Ishikawa (cell line): ENCODE measurements around the gene CLASP1.

Experiments used
- CEBPB ChIP-seq: IDR thresholded peaks from 2 replicates; pipeline ENCODE4 v1.6.1; 2012
- CREB1 ChIP-seq: IDR thresholded peaks from 2 replicates; pipeline ENCODE4 v1.6.1; 2012; ENCODE audit warnings: low read depth
- EGR1 ChIP-seq: IDR thresholded peaks from 2 replicates; pipeline ENCODE4 v1.6.1; 2012
- EP300 ChIP-seq: IDR thresholded peaks from 2 replicates; pipeline ENCODE4 v1.6.1; 2012; ENCODE audit warnings: borderline replicate concordance
- FOXM1 ChIP-seq: IDR thresholded peaks from 2 replicates; pipeline ENCODE4 v1.6.1; 2012; ENCODE audit warnings: low read depth, borderline replicate concordance
- NFIC ChIP-seq: IDR thresholded peaks from 2 replicates; pipeline ENCODE4 v1.6.1; 2012
- RAD21 ChIP-seq: IDR thresholded peaks from 2 replicates; pipeline ENCODE4 v1.6.1; 2012; ENCODE audit warnings: low read depth
- TAF1 ChIP-seq: IDR thresholded peaks from 2 replicates; pipeline ENCODE4 v1.6.1; 2012; ENCODE audit warnings: low read depth, mild to moderate bottlenecking
- TCF12 ChIP-seq: IDR thresholded peaks from 2 replicates; pipeline ENCODE4 v1.6.1; 2012; ENCODE audit warnings: low read depth
- TEAD4 ChIP-seq: IDR thresholded peaks from 2 replicates; pipeline ENCODE4 v1.6.1; 2012
- YY1 ChIP-seq: IDR thresholded peaks from 2 replicates; pipeline ENCODE4 v1.6.1; 2012; ENCODE audit warnings: low read depth
- ZBTB7A ChIP-seq: IDR thresholded peaks from 2 replicates; pipeline ENCODE4 v1.6.1; 2012; ENCODE audit warnings: low read depth
- TF ChIP-seq, protein P1 (sequence below): IDR thresholded peaks from 2 replicates; pipeline ENCODE4 v1.6.1; 2012
- TF ChIP-seq, protein P2 (sequence below): IDR thresholded peaks from 2 replicates; pipeline ENCODE4 v1.6.1; 2012; ENCODE audit warnings: low read depth, mild to moderate bottlenecking
- TF ChIP-seq, protein P3 (sequence below): IDR thresholded peaks from 2 replicates; pipeline ENCODE4 v1.6.1; 2012

The CLASP1 gene

DNA sequence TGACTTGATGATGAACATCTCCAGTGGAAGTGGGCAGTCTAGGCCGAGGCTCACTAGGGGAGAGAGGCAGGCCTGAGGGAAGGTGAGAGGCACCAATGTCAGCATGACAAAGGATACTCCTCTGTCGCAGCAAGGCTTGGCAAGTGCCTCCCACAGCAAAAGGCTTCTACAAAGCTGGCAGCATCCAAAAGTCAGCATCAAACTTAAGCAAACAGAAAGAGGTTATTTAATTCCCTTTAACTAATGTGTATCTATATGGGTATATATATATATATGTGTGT lies 45.8 kb upstream of the CLASP1 start:
- no peak for TF ChIP-seq TEAD4
- no peak for TF ChIP-seq TAF1
- no peak for TF ChIP-seq YY1
- no peak for TF ChIP-seq RAD21
- TF ChIP-seq, protein P1, sequence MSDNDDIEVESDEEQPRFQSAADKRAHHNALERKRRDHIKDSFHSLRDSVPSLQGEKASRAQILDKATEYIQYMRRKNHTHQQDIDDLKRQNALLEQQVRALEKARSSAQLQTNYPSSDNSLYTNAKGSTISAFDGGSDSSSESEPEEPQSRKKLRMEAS: no peak
- TF ChIP-seq, protein P2, sequence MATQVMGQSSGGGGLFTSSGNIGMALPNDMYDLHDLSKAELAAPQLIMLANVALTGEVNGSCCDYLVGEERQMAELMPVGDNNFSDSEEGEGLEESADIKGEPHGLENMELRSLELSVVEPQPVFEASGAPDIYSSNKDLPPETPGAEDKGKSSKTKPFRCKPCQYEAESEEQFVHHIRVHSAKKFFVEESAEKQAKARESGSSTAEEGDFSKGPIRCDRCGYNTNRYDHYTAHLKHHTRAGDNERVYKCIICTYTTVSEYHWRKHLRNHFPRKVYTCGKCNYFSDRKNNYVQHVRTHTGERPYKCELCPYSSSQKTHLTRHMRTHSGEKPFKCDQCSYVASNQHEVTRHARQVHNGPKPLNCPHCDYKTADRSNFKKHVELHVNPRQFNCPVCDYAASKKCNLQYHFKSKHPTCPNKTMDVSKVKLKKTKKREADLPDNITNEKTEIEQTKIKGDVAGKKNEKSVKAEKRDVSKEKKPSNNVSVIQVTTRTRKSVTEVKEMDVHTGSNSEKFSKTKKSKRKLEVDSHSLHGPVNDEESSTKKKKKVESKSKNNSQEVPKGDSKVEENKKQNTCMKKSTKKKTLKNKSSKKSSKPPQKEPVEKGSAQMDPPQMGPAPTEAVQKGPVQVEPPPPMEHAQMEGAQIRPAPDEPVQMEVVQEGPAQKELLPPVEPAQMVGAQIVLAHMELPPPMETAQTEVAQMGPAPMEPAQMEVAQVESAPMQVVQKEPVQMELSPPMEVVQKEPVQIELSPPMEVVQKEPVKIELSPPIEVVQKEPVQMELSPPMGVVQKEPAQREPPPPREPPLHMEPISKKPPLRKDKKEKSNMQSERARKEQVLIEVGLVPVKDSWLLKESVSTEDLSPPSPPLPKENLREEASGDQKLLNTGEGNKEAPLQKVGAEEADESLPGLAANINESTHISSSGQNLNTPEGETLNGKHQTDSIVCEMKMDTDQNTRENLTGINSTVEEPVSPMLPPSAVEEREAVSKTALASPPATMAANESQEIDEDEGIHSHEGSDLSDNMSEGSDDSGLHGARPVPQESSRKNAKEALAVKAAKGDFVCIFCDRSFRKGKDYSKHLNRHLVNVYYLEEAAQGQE: no peak
- TF ChIP-seq FOXM1: no peak

DNA sequence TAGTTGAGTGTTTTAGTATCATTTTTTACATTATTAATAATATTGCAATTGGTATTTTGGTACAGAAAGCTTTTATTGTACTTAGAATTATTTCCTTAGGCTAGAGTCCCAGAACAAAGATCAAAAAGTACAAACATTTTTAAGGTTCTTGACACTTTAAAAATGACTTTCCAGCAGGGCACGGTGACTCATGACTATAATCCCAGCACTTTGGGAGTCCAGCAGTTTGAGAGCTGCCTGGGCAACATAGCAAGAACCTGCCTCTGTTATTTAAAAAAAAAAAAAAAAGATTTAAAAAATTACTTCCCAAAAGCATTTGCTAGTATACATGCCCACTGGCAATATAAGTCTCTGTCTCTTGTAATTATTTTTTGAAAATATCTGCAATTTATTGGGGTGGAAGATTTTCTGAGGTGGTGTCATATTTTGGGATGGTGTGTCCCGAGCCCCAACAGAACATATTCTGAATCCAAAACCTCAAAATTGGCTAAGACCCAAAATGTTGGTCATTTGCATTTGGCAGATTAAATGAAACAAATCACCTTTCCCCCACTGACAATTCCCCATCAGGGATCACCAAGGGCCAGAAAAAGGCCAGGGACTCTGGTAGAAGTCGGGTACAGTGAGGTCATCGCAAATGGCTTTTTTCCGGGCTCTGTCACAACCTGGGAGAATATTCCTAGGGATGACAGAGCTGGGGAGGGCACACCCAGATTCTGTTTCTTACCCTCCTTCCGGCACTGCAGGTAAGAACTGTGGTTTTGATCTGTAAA lies 45.3 kb upstream of the CLASP1 start:
- no peak for TF ChIP-seq RAD21
- no peak for TF ChIP-seq NFIC
- no peak for TF ChIP-seq EGR1
- no peak for TF ChIP-seq CREB1

DNA sequence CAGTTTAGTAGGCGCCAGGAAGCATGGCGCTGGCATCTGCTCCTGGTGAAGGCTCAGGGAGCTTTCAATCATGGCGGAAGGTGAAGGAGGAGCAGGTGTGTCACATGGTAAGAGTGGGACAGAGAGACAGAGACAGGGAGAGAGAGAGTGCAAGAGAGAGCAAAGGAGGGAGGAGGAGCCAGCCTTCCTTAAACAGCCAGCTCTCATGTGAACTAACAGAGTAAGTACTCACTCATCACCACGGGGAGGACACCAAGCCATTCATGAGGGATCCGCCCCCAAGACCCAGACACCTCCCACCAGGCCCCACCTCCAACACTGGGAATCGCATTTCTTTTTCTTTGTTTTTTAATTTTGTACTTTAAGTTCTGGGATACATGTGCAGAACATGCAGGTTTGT lies 40.8 kb upstream of the CLASP1 start:
- TF ChIP-seq TEAD4 (no peak), CREB1 (no peak), EGR1 (no peak), TAF1 (no peak), YY1 (no peak), FOXM1 (no peak)
- TF ChIP-seq, protein P3, sequence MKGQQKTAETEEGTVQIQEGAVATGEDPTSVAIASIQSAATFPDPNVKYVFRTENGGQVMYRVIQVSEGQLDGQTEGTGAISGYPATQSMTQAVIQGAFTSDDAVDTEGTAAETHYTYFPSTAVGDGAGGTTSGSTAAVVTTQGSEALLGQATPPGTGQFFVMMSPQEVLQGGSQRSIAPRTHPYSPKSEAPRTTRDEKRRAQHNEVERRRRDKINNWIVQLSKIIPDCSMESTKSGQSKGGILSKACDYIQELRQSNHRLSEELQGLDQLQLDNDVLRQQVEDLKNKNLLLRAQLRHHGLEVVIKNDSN: no peak
- TF ChIP-seq, protein P1: no peak

DNA sequence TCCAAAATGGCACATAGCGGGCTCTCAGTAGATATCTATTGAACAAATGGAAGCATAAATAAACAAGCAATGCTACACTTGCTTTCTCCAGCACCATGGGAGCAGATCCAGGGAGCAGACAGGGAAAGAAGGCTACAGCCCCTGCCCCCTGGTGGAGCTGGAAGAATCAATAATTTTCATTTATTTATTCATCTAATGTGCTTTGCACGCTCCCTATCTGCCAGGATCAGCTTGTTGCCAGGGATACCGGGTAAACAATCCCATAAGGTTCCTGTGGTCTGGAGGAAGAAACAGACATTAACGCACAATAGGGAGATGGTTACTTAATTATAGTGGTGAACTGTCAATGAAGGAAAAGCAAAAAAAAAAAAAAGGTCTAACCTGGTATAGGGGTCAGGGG lies 40.1 kb upstream of the CLASP1 start:
- no peak for TF ChIP-seq FOXM1
- TF ChIP-seq TEAD4: no peak
- TF ChIP-seq, protein P2: no peak
- TF ChIP-seq, protein P1: no peak
- no peak for TF ChIP-seq EP300
- TF ChIP-seq TCF12: no peak
- no peak for TF ChIP-seq NFIC
- no peak for TF ChIP-seq TAF1
- no peak for TF ChIP-seq EGR1
- TF ChIP-seq CEBPB: no peak
- TF ChIP-seq RAD21: no peak
- no peak for TF ChIP-seq YY1

DNA sequence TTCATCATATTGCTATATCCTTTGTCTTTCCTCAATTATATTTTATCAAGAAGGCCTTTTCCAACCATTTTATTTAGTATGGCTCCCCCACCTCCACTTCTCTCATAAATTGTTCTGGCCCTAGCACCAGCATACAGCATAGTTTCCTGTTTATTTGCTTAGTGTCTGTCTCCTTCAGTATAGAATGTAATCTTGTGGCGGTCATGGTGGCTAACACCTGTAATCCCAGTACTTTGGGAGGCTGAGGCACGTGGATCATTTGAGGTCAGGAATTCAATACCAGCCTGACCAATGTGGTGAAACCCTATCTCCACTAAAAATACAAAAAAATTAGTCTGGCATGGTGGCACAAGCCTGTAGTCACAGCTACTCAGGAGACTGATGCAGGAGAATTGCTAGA lies 39.6 kb upstream of the CLASP1 start:
- no peak for TF ChIP-seq ZBTB7A
- no peak for TF ChIP-seq EP300
- no peak for TF ChIP-seq EGR1
- TF ChIP-seq RAD21: no peak
- no peak for TF ChIP-seq TAF1
- TF ChIP-seq, protein P3: no peak
- TF ChIP-seq, protein P1: no peak
- TF ChIP-seq, protein P2: no peak
- no peak for TF ChIP-seq FOXM1
- TF ChIP-seq TCF12: no peak
- no peak for TF ChIP-seq CEBPB
- no peak for TF ChIP-seq TEAD4
- TF ChIP-seq NFIC: no peak
- TF ChIP-seq CREB1: no peak
- TF ChIP-seq YY1: no peak
